HepG2 (cell line): ENCODE measurements around the gene TLE7. TPM values are rescaled to one million over a fixed set of nuclear protein-coding genes. Genes with fewer than 3 reads are reported as not detected.

Experiments
- CBFB ChIP-seq: sonication (generic); formaldehyde crosslinking; IDR thresholded peaks from 2 replicates; pipeline ENCODE4 v1.4.0; 2020; ENCODE audit warnings: missing genetic modification reagents
- FOXA3 ChIP-seq: IDR thresholded peaks from 2 replicates; pipeline ENCODE4 v1.6.1; 2016; ENCODE audit warnings: missing genetic modification reagents, missing compliant biosample characterization
- HNRNPH1 ChIP-seq: fragments of 200-400 bp; formaldehyde crosslinking; optimal IDR thresholded peaks from 2 replicates; pipeline ENCODE3; 2017; ENCODE audit warnings: mild to moderate bottlenecking, low read depth, low read length
- KDM5A ChIP-seq: fragments of 200-600 bp; sonication (generic); IDR thresholded peaks from 2 replicates; pipeline ENCODE4 v1.7.0; 2018; ENCODE audit warnings: antibody characterized with exemption, mild to moderate bottlenecking, low read length, borderline replicate concordance
- NFKB2 ChIP-seq: sonication (generic); formaldehyde crosslinking; IDR thresholded peaks from 2 replicates; pipeline ENCODE4 v1.4.0; 2020; ENCODE audit warnings: missing genetic modification reagents, borderline replicate concordance
- RFX3 ChIP-seq: IDR thresholded peaks from 2 replicates; pipeline ENCODE4 v1.6.1; 2016; ENCODE audit warnings: missing biosample characterization, missing genetic modification reagents
- WIZ ChIP-seq: sonication (generic); formaldehyde crosslinking; IDR thresholded peaks from 2 replicates; pipeline ENCODE4 v1.5.1; 2020; ENCODE audit warnings: mild to moderate bottlenecking, missing genetic modification reagents
- ZNF121 ChIP-seq: sonication (generic); formaldehyde crosslinking; IDR thresholded peaks from 2 replicates; pipeline ENCODE4 v1.5.0; 2020; ENCODE audit warnings: mild to moderate bottlenecking, missing genetic modification reagents
- ZNF788 ChIP-seq: sonication (generic); formaldehyde crosslinking; IDR thresholded peaks from 2 replicates; pipeline ENCODE4 v1.5.0; 2020; ENCODE audit warnings: mild to moderate bottlenecking, missing genetic modification reagents, borderline replicate concordance
- polyA plus RNA-seq, 8 experiments: library from polyadenylated mRNA; depleted of rRNA in 3 of 8; stranded (reverse) in 7 of 8; unstranded in 1 of 8; fragments of >200 nt; fragmentation: Illumina TruSeq in 4 of 8; extraction: Trizol in 4 of 8; gene quantifications; 2 replicates each; pipeline versions ENCODE4 v1.2.1 to v1.2.3, GENCODE V29; 2011 to 2016; ENCODE audit warnings: low read depth in 4 of 8, missing spikeins in 1 of 8, mixed read lengths in 1 of 8; ENCODE audit not compliant: insufficient read depth in 1 of 8
- total RNA-seq, 5 experiments: library from RNA; depleted of rRNA; stranded (reverse); fragments of >200 nt; fragmentation: Illumina TruSeq; extraction: Trizol; gene quantifications; 2 replicates each; pipeline ENCODE4 v1.2.3, GENCODE V29; 2016; ENCODE audit warnings: low read depth in 1 of 5
- TF ChIP-seq, protein P1 (sequence below): sonication (generic); formaldehyde crosslinking; IDR thresholded peaks from 2 replicates; pipeline ENCODE4 v1.5.0; 2020; ENCODE audit warnings: mild to moderate bottlenecking, missing genetic modification reagents, borderline replicate concordance
- TF ChIP-seq, protein P2 (sequence below): sonication (generic); formaldehyde crosslinking; IDR thresholded peaks from 2 replicates; pipeline ENCODE4 v1.4.0; 2020; ENCODE audit warnings: low read depth, missing genetic modification reagents
- TF ChIP-seq, protein P3 (sequence below): sonication (generic); formaldehyde crosslinking; IDR thresholded peaks from 2 replicates; pipeline ENCODE4 v1.5.0; 2020; ENCODE audit warnings: mild to moderate bottlenecking, missing genetic modification reagents
- TF ChIP-seq, protein P4 (sequence below): IDR thresholded peaks from 2 replicates; pipeline ENCODE4 v1.6.1; 2016; ENCODE audit warnings: mild to moderate bottlenecking, missing biosample characterization, missing genetic modification reagents

Gene TLE7
- total and polyA plus RNA-seq, 2 of the 13 experiments (the other 11 are each of a cell fraction or from before 2014, with no cell fraction given): not detected

DNA sequence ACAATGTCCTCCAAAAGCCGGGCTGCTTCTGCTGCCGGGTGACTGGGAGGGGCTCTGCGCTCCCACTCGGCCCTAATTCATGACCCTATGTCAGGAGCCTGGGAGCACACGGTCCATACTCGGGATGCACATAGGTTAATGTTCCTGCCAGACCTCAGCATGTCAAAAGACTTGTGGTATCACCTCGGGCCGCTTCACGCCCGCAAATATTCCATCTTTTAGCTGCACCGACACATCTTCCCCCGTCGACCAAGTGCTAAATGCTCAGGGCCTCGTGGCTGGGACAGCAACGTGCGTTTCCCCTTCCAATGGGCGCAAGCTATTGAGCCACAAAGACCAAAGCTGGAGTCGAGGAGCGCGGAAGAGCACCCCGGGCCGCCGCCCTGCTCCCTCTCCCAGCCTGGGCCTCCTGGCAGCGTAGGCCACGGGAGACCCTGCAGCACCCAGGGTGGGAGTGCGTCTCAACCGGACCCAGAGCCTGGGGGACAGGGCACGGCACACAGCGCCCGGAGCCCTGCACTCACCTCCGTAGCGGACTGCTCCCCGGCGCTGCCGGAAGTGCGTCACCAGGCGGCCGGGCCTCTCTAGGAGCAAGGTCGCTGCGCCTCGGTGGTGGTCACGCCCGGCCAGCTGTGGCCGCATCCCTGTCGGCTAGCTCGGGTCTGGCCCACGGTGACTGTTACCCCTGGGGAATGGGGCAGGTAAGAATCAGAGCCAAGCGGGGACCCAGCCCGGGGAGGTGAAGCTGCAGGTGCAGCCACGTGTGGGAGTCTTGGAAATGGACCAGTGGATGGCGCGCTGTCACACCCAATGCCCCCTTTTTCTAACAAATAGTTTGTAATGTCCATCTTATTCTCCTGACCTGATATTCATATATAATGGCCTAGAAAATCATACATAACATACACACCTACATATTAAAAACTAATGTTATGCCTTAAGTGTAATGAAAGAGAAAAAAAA lies 20.1 kb upstream of the TLE7 start, which contains the start of gene ZNF23 (continued):
- TF ChIP-seq, protein P1, sequence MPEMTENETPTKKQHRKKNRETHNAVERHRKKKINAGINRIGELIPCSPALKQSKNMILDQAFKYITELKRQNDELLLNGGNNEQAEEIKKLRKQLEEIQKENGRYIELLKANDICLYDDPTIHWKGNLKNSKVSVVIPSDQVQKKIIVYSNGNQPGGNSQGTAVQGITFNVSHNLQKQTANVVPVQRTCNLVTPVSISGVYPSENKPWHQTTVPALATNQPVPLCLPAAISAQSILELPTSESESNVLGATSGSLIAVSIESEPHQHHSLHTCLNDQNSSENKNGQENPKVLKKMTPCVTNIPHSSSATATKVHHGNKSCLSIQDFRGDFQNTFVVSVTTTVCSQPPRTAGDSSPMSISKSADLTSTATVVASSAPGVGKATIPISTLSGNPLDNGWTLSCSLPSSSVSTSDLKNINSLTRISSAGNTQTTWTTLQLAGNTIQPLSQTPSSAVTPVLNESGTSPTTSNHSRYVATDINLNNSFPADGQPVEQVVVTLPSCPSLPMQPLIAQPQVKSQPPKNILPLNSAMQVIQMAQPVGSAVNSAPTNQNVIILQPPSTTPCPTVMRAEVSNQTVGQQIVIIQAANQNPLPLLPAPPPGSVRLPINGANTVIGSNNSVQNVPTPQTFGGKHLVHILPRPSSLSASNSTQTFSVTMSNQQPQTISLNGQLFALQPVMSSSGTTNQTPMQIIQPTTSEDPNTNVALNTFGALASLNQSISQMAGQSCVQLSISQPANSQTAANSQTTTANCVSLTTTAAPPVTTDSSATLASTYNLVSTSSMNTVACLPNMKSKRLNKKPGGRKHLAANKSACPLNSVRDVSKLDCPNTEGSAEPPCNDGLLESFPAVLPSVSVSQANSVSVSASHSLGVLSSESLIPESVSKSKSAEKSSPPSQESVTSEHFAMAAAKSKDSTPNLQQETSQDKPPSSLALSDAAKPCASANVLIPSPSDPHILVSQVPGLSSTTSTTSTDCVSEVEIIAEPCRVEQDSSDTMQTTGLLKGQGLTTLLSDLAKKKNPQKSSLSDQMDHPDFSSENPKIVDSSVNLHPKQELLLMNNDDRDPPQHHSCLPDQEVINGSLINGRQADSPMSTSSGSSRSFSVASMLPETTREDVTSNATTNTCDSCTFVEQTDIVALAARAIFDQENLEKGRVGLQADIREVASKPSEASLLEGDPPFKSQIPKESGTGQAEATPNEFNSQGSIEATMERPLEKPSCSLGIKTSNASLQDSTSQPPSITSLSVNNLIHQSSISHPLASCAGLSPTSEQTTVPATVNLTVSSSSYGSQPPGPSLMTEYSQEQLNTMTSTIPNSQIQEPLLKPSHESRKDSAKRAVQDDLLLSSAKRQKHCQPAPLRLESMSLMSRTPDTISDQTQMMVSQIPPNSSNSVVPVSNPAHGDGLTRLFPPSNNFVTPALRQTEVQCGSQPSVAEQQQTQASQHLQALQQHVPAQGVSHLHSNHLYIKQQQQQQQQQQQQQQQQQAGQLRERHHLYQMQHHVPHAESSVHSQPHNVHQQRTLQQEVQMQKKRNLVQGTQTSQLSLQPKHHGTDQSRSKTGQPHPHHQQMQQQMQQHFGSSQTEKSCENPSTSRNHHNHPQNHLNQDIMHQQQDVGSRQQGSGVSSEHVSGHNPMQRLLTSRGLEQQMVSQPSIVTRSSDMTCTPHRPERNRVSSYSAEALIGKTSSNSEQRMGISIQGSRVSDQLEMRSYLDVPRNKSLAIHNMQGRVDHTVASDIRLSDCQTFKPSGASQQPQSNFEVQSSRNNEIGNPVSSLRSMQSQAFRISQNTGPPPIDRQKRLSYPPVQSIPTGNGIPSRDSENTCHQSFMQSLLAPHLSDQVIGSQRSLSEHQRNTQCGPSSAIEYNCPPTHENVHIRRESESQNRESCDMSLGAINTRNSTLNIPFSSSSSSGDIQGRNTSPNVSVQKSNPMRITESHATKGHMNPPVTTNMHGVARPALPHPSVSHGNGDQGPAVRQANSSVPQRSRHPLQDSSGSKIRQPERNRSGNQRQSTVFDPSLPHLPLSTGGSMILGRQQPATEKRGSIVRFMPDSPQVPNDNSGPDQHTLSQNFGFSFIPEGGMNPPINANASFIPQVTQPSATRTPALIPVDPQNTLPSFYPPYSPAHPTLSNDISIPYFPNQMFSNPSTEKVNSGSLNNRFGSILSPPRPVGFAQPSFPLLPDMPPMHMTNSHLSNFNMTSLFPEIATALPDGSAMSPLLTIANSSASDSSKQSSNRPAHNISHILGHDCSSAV (CRISPR knock-in tag): no peak
- no peak for TF ChIP-seq HNRNPH1
- TF ChIP-seq KDM5A: peak; percentile 97
- TF ChIP-seq, protein P2, sequence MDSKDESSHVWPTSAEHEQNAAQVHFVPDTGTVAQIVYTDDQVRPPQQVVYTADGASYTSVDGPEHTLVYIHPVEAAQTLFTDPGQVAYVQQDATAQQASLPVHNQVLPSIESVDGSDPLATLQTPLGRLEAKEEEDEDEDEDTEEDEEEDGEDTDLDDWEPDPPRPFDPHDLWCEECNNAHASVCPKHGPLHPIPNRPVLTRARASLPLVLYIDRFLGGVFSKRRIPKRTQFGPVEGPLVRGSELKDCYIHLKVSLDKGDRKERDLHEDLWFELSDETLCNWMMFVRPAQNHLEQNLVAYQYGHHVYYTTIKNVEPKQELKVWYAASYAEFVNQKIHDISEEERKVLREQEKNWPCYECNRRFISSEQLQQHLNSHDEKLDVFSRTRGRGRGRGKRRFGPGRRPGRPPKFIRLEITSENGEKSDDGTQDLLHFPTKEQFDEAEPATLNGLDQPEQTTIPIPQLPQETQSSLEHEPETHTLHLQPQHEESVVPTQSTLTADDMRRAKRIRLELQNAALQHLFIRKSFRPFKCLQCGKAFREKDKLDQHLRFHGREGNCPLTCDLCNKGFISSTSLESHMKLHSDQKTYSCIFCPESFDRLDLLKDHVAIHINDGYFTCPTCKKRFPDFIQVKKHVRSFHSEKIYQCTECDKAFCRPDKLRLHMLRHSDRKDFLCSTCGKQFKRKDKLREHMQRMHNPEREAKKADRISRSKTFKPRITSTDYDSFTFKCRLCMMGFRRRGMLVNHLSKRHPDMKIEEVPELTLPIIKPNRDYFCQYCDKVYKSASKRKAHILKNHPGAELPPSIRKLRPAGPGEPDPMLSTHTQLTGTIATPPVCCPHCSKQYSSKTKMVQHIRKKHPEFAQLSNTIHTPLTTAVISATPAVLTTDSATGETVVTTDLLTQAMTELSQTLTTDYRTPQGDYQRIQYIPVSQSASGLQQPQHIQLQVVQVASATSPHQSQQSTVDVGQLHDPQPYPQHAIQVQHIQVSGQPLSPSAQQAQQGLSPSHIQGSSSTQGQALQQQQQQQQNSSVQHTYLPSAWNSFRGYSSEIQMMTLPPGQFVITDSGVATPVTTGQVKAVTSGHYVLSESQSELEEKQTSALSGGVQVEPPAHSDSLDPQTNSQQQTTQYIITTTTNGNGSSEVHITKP: peak; percentile 83
- TF ChIP-seq ZNF788 (CRISPR knock-in tag): peak; percentile 97; the same call in 1 of the 2 replicates
- peak; percentile 75 for TF ChIP-seq FOXA3 (CRISPR knock-in tag)
- TF ChIP-seq NFKB2 (CRISPR knock-in tag): peak; percentile 97
- TF ChIP-seq CBFB (CRISPR knock-in tag): peak; percentile 97
- peak; percentile 89; the same call in 1 of the 2 replicates for TF ChIP-seq WIZ
- TF ChIP-seq, protein P3, sequence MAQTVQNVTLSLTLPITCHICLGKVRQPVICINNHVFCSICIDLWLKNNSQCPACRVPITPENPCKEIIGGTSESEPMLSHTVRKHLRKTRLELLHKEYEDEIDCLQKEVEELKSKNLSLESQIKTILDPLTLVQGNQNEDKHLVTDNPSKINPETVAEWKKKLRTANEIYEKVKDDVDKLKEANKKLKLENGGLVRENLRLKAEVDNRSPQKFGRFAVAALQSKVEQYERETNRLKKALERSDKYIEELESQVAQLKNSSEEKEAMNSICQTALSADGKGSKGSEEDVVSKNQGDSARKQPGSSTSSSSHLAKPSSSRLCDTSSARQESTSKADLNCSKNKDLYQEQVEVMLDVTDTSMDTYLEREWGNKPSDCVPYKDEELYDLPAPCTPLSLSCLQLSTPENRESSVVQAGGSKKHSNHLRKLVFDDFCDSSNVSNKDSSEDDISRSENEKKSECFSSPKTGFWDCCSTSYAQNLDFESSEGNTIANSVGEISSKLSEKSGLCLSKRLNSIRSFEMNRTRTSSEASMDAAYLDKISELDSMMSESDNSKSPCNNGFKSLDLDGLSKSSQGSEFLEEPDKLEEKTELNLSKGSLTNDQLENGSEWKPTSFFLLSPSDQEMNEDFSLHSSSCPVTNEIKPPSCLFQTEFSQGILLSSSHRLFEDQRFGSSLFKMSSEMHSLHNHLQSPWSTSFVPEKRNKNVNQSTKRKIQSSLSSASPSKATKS (CRISPR knock-in tag): no peak
- TF ChIP-seq, protein P4, sequence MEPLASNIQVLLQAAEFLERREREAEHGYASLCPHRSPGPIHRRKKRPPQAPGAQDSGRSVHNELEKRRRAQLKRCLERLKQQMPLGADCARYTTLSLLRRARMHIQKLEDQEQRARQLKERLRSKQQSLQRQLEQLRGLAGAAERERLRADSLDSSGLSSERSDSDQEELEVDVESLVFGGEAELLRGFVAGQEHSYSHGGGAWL (CRISPR knock-in tag): peak; percentile 97
- TF ChIP-seq ZNF121 (CRISPR knock-in tag): peak; percentile 68; the same call in 1 of the 2 replicates
- TF ChIP-seq RFX3 (CRISPR knock-in tag): no peak
